Lower leg skin (tissue), 3 donors: ENCODE data around the gene RIN1.

Experiments
- CTCF ChIP-seq, 3 donors: fragments of 450-650 bp; IDR thresholded peaks; one replicate each; pipeline ENCODE4 v1.5.1; 2016; ENCODE audit warnings: antibody characterized with exemption in 3 of 3, mild to moderate bottlenecking in 3 of 3, moderate library complexity in 2 of 3
- POLR2A ChIP-seq, 2 donors: fragments of 450-650 bp; IDR thresholded peaks; one replicate each; pipeline ENCODE4 v1.6.1; 2016 to 2017; ENCODE audit warnings: antibody characterized with exemption in 2 of 2, mild to moderate bottlenecking in 1 of 2, moderate library complexity in 1 of 2

DNA sequence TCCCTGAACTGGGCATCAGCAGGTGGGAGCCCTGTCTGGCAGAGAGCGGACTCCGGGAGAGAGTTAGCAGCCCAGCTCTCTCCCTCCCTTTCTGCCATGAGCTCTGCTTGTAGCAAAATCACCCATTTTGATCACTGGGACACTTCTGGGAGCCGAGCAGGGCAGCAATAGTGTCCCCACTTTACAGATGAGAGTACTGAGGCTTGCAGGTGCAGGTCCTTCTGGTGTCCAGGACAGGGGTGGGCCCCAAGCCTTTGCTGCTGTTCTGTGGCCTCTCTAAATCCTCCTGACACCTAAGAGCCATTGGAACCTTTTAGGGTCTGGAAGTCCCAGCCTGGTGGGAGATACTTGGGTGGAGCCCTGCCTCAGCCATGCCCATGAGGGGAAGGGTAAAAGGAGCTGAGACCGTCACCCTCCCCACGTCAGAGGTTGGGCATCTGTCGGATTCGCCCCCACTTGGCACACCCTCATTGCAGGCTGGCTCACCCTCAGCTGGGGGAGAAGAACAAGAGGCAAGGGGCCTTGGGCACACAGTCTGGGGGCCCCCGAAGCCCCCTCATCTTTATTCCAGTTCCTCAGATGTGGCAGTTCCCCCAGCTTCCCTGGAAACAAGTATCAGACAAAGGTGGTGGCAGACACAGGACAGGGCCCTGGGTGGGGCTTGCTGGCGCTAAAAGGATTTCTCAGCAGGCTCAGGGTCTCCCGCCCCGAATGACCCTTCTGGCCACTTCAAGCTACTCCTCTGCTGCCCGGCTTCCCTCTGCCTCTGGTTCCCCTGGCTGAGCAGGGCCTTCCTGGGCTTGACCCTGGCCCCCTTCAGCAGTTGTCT lies 4.5 kb downstream of the RIN1 start:
- TF ChIP-seq CTCF (IDR thresholded peaks at IDR 0.05) (no peak), POLR2A (IDR thresholded peaks at IDR 0.05) (no peak)
